Hair follicular keratinocyte (primary cell): ENCODE measurements around the gene CNR1. TPM values are rescaled to one million over a fixed set of nuclear protein-coding genes. Genes with fewer than 3 reads are reported as not detected.

Source experiments
- total RNA-seq: library from RNA; depleted of rRNA; stranded (reverse); fragments of >200 nt; gene quantifications from 2 replicates; pipeline ENCODE4 v1.2.3, GENCODE V29; 2015

CNR1 gene
- not detected in 2 replicates for total RNA-seq

GRCh38 chr6:88165844-88166492 is at the start of gene CNR1:
TSS of gene CNR1 (minus strand) at chr6:88166347. CDS start at chr6:88145274, 21,073 bp downstream.

Other genes with a start within 250 kb of the CNR1 start
- not detected in 2 replicates for gene SPACA1, start 118.5 kb downstream of the CNR1 start, total RNA-seq